AG10803 (cell line): ENCODE data around the gene ALLC.
"Not testable (repeated sequence)": the region's sequence is repeated elsewhere in the genome, so short reads cannot be mapped to it uniquely, and the experiment has no call there.

ENCODE experiments used
- DNase-seq: peaks from one replicate; pipeline ENCODE4 v3.0.0; 2010; ENCODE audit warnings: low read depth
- H3K4me3 ChIP-seq: 2 replicates; pipeline ENCODE4 v1.5.1; 2011; ENCODE audit warnings: mild to moderate bottlenecking, low read length, control low read depth
- TF ChIP-seq, protein P1 (sequence below): conservative IDR thresholded peaks from 2 replicates; pipeline ENCODE4 v1.5.1; 2011; ENCODE audit warnings: mild to moderate bottlenecking, low read length, control low read depth, inconsistent platforms

Gene ALLC

DNA sequence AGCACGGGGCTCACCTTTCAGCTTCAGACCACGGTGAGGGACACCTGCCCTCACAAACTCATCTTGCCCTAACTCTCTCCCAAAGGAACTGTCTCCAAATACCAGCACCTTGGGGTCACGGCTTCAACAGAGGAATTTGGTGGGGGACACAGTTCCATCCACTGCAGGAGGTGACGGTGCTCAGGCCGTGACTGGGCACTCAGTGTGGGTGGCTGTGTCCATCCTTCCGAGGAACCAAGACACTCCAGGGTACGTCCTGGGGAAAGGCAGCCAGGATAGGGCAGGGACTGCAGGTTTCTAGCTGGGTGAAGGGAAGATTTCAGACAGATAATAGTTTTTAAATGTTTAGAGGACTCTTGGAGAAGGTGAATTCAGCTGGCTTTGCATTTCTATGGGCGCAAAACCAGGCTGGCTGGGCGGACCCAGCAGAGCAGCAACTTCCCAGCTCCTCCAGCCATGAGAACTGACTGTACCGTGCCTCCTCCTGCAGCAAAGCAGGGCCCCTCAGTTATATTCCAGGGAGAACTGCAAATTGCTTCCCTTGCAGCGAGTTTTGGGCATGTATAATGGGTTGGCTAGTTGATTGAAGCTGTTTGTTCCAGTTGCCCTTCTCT, 23.9 kb upstream of the ALLC start:
- DNase-seq: no peak
- H3K4me3 ChIP-seq: no peak overlapping the region
- TF ChIP-seq, protein P1, sequence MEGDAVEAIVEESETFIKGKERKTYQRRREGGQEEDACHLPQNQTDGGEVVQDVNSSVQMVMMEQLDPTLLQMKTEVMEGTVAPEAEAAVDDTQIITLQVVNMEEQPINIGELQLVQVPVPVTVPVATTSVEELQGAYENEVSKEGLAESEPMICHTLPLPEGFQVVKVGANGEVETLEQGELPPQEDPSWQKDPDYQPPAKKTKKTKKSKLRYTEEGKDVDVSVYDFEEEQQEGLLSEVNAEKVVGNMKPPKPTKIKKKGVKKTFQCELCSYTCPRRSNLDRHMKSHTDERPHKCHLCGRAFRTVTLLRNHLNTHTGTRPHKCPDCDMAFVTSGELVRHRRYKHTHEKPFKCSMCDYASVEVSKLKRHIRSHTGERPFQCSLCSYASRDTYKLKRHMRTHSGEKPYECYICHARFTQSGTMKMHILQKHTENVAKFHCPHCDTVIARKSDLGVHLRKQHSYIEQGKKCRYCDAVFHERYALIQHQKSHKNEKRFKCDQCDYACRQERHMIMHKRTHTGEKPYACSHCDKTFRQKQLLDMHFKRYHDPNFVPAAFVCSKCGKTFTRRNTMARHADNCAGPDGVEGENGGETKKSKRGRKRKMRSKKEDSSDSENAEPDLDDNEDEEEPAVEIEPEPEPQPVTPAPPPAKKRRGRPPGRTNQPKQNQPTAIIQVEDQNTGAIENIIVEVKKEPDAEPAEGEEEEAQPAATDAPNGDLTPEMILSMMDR: no peak

DNA sequence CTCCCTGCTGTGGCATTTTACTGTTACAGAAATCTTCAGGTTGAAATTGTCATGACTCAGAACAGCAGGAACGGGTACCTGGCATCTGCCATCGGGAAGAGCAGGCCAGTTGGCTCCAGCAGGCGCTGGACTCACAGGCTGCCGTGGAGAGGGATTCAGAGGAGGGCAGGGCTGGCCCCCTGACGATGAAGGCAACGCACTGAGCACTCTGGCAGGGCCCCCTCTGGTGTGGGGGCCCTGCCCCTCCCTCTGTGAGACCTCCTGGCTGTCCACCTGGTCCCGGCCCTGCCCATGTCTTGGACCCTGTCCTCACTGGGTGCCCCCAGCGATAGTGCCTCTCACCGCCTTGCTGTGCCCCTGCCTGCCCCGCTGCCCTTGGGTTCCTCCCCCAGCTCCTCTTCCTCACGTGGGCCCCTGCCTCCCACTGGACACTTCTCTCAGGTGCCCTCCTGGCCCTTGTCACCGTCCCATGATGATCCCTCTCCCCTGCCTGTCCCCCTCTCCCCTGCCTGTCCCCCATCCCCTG, 23.3 kb upstream of the ALLC start:
- DNase-seq: no peak
- H3K4me3 ChIP-seq: no peak overlapping the region
- TF ChIP-seq, protein P1: no peak

DNA sequence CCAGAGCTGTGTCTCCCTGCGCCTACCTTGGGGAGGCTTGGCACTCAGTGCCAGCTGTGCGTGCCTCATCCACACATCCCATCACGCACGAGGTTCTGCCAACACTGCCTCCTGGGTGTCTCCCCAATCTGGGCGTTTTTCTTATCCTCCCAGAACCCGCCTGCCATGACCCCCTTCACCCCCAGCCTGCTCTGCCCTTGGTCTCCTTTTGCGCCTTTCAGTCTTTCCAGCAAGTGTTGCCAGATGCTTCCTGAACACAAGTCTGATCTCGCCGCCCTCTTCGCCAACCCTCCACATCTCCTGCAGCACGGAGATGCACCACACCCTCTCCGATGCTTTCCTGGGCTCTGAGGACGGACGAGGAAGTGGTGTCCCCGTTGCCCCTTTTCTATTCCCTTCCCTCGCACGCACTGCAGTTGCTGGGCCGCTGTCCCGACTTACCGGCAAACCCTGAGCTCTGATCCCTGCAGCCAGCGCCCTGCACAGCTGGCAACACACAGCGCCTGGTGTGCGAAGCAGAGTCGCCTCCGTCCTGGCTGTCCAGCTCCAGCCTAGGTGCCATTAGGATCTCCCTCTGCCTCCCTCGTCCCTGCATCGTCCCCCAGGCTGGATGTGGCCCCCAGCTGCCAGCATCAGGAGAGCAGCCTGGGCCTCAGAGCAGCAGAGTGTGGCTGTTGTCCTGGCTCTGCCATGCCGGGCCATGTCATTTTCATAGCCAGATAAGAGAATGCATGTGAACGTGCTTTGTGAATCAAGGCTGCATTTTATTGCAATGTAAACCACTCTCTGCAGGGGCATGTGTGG, 22.6 kb upstream of the ALLC start:
- no peak for DNase-seq
- peak overlapping the region; percentile 26 for H3K4me3 ChIP-seq

DNA sequence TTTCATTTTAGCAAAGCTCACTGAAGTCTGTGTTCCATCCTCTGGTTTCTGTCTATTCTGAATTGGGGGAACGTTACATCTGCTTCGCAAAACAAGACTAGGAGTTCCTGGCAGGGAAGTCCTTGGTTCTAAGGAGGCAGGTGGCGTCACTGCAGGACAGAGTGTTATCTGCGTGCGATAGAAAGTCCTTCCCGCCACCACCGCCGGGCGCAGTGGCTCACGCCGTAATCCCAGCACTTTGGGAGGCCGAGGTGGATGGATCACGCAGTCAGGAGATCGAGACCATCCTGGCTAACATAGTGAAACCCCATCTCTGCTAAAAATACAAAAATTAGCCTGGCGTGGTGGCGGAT, 22.0 kb upstream of the ALLC start:
- H3K4me3 ChIP-seq: peak overlapping the region; percentile 20; the same call in 1 of the 2 replicates
- not testable (repeated sequence) for DNase-seq

More for the DNA sequence above, 22.6 kb upstream of the ALLC start:
- TF ChIP-seq, protein P1: no peak

DNA sequence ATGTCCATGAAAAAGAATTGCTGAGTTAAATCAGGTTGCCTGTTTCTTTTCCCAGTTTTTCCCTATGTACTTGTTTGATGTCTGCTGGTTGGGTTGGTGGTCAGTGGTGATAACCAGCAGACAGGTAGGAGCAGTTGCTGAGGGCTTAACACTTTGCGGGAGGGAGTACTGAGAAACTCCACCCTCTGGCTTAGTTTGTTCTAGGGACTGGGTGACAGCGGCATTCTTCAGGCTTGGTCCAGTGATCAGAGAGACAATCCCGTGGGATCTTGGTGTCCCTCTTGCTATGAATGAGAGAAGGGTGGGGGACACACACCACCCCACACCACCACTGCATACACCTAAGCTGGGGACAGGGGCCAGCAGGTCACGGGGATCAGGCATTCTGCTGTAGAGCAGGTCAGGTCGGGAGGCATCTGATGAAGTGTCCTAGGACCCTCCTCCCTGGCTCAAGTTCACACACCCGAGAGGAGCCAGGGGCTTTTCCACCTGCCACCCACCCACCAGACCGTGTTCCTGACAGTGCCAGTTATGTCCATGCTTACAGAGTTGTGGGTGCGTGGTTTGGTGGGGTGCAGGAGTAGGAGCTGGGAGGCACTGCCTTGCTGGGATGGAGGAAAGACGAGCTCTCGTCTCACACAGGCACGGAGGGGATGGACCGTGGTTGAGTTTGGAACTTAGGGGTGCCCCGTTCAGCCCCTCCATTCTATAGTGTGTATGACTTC, 21.3 kb upstream of the ALLC start:
- H3K4me3 ChIP-seq: no peak overlapping the region

DNA sequence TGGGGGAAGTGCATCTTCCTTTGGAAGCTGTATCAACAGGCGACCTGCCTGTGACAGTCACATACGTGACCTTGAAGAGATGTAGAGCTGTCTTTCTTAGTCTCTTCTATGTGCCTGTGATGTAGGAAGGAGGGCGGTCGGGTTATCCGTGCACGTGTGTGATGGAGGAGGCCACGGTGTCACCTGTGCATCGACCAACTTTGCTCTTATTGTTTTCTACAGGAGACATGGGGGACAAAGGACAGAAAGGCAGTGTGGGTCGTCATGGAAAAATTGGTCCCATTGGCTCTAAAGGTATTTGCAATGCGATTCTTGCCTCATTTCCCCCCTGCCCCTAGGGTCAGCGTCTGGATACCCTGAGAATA, 20.7 kb upstream of the ALLC start:
- TF ChIP-seq, protein P1: no peak
- no peak for DNase-seq
- H3K4me3 ChIP-seq: no peak overlapping the region

More for the DNA sequence above, 21.3 kb upstream of the ALLC start:
- no peak for DNase-seq
- TF ChIP-seq, protein P1: no peak

DNA sequence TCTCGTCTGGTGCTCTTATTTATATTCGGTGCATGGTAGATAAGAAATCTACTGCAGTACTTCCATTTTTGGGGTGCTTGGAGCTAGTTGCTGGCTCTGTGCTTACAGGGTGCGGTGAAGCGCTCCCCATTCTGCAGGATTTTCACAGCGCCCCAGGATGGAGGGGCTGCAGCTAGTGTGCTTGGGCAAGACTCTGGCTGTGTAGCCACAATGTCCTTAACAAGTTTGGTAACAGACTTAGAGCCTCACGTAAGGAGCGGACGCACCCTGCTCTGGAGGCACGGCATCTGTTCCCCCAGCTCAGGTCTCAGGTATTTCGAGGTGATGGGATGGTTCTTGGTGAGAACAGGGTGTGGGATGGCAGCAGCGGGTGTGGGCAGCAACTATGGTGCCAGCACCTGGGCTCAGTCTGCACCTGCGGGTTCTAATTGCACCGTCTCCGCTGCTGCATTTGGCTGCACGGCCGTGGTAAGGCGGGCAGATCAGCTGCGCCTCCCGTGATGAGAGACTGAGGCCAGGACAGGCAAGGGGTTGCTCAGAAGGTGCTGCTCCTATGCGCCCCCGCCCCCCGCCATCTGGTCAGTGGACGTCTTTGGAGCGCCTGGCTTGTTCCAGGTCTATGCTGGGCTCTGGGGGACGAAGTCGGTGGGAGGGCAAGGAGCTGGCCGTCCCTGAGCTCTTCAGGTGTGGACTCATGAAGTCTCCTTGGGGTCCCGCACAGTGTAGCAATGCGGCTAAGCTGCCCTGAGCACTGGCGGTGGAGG, 20.1 kb upstream of the ALLC start:
- DNase-seq: no peak
- TF ChIP-seq, protein P1: no peak
- no peak overlapping the region for H3K4me3 ChIP-seq
